GM12878 (cell line): ENCODE measurements around the gene SPATC1L.

Source experiments
- JUNB ChIP-seq: IDR thresholded peaks from 2 replicates; pipeline ENCODE4 v1.6.1; 2016; ENCODE audit warnings: antibody characterized with exemption, mild to moderate bottlenecking
- MEF2A ChIP-seq: IDR thresholded peaks from 2 replicates; pipeline ENCODE4 v1.6.1; 2011; ENCODE audit warnings: low read depth, mild to moderate bottlenecking, low read length, moderate library complexity; ENCODE audit not compliant: insufficient read depth
- POLR2A ChIP-seq: IDR thresholded peaks from 2 replicates; pipeline ENCODE4 v1.6.1; 2011; ENCODE audit warnings: low read depth, mild to moderate bottlenecking, low read length
- POLR2AphosphoS5 ChIP-seq: IDR thresholded peaks from 2 replicates; pipeline ENCODE4 v1.6.1; 2011; ENCODE audit warnings: mild to moderate bottlenecking, low read length, inconsistent platforms
- RAD21 ChIP-seq: IDR thresholded peaks from 2 replicates; pipeline ENCODE4 v1.6.1; 2011; ENCODE audit warnings: mild to moderate bottlenecking, low read depth, low read length, moderate library complexity; ENCODE audit not compliant: insufficient read depth
- ZSCAN29 ChIP-seq: fragments of 450-650 bp; IDR thresholded peaks from 2 replicates; pipeline ENCODE4 v1.6.1; 2017; ENCODE audit warnings: mild to moderate bottlenecking, moderate library complexity
- TF ChIP-seq, protein P1 (sequence below), 3 experiments: IDR thresholded peaks in 2 of 3; conservative IDR thresholded peaks in 1 of 3; 2 replicates each; pipeline ENCODE4 v1.5.1; 2011; ENCODE audit warnings: low read depth in 3 of 3, low read length in 3 of 3, mild to moderate bottlenecking in 3 of 3, control low read depth in 2 of 3, moderate library complexity in 2 of 3, inconsistent platforms in 1 of 3, mixed read lengths in 1 of 3; ENCODE audit not compliant: control insufficient read depth in 2 of 3, insufficient read depth in 1 of 3; ENCODE audit errors: extremely low read depth in 1 of 3
- TF ChIP-seq, protein P2 (sequence below): IDR thresholded peaks from 2 replicates; pipeline ENCODE4 v1.6.1; 2011; ENCODE audit warnings: borderline replicate concordance, low read depth, mild to moderate bottlenecking, moderate library complexity, low read length; ENCODE audit not compliant: insufficient read depth, poor library complexity, severe bottlenecking
- TF ChIP-seq, protein P3 (sequence below): IDR thresholded peaks from 2 replicates; pipeline ENCODE4 v1.6.1; 2011; ENCODE audit warnings: low read depth, low read length, improper control_type of control experiment, borderline replicate concordance

DNA sequence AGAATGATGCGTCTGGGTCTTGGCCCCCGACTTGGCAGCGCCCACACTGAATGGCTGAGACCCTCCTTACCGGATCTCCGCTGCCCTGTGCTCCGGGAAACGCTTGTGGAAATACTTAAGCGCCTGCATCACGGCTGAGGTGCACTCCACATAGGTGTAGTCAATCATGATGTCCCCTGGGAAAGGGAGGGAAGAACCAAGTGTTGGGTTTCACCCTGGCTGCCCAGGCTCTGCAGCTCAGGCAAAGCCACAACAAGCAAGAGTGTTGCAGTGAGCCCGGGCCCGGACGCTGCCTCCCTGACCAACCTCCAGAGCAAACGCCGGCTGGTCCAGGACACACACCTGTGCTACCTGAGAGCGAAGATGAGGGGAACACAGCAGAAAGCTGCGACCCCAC is 21.5 kb upstream of the SPATC1L start:
- TF ChIP-seq, protein P1, sequence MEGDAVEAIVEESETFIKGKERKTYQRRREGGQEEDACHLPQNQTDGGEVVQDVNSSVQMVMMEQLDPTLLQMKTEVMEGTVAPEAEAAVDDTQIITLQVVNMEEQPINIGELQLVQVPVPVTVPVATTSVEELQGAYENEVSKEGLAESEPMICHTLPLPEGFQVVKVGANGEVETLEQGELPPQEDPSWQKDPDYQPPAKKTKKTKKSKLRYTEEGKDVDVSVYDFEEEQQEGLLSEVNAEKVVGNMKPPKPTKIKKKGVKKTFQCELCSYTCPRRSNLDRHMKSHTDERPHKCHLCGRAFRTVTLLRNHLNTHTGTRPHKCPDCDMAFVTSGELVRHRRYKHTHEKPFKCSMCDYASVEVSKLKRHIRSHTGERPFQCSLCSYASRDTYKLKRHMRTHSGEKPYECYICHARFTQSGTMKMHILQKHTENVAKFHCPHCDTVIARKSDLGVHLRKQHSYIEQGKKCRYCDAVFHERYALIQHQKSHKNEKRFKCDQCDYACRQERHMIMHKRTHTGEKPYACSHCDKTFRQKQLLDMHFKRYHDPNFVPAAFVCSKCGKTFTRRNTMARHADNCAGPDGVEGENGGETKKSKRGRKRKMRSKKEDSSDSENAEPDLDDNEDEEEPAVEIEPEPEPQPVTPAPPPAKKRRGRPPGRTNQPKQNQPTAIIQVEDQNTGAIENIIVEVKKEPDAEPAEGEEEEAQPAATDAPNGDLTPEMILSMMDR (IDR thresholded peaks at IDR 0.05 in 2 of 3, conservative IDR thresholded peaks at IDR 0.05 in 1 of 3; ENCODE audit: control insufficient read depth in 2 of 3, extremely low read depth in 1 of 3, insufficient read depth in 1 of 3, low read depth in 3 of 3, low read length in 3 of 3) = no peak
- no peak for TF ChIP-seq MEF2A
- TF ChIP-seq, protein P2, sequence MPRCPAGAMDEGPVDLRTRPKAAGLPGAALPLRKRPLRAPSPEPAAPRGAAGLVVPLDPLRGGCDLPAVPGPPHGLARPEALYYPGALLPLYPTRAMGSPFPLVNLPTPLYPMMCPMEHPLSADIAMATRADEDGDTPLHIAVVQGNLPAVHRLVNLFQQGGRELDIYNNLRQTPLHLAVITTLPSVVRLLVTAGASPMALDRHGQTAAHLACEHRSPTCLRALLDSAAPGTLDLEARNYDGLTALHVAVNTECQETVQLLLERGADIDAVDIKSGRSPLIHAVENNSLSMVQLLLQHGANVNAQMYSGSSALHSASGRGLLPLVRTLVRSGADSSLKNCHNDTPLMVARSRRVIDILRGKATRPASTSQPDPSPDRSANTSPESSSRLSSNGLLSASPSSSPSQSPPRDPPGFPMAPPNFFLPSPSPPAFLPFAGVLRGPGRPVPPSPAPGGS = no peak
- TF ChIP-seq POLR2A = no peak
- no peak for TF ChIP-seq RAD21
- TF ChIP-seq, protein P3, sequence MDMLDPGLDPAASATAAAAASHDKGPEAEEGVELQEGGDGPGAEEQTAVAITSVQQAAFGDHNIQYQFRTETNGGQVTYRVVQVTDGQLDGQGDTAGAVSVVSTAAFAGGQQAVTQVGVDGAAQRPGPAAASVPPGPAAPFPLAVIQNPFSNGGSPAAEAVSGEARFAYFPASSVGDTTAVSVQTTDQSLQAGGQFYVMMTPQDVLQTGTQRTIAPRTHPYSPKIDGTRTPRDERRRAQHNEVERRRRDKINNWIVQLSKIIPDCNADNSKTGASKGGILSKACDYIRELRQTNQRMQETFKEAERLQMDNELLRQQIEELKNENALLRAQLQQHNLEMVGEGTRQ = no peak
- TF ChIP-seq POLR2AphosphoS5 = no peak
- TF ChIP-seq ZSCAN29 = no peak
- no peak for TF ChIP-seq JUNB
